ENCODE data around the gene AEBP2.
"Not testable (repeated sequence)": the region's sequence is repeated elsewhere in the genome, so short reads cannot be mapped to it uniquely, and the experiment has no call there.

Gene AEBP2

DNA sequence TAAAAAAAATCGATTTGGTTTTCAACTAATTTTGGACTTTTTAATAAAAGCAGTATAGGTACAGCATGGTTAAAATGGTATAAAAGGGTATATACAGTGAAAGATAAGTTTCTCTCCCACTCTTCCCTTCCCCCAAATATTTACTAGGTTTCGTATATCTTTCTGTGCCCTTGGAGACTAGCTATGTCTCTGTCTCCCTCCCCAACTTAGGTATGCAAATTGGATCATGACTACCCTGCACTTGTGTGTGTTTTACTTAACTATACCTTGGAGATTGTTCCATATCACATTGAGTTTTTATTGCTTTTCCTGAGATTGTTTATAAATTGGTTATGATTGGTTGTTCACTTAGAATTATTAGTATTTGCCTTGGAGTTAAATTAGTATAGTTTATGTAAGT is 19.4 kb downstream of the AEBP2 start:
- FAIRE-seq: no peak

DNA sequence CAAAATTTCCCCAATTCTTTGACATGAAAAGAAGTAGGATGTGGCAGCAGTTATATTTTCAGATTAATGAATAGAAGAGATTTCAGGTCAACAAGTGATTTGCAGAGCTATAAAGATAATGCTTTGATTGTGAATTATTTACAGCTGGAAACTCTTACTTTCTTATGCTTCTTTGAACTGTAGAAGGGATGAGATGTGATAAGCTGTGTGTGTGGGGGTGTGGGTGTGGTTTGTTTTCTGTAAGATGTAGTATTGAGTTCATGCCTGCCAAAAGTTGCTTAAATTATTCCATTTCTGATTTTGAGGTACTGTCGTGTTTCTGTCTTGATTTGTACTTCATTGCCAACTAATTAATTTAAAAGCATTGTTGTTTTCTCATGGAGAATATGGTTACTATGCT is 22.7 kb downstream of the AEBP2 start:
- no peak for FAIRE-seq

DNA sequence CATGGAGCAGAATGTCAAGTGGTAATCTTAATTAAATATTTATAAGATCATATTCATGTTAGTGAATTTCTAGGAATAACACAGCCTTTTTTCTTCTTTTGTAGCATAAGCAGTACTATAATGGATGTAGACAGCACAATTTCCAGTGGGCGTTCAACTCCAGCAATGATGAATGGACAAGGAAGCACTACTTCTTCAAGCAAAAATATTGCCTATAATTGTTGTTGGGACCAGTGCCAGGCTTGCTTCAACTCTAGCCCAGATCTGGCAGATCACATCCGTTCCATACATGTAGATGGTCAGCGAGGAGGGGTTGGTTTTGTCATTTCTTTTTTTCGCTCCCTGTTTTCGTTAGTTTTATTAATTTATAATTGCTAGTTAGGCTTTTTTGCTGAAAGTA is 23.1 kb downstream of the AEBP2 start:
- no peak for FAIRE-seq

GRCh38 chr12:19464192-19464580 is 24.9 kb downstream of the AEBP2 start:
- FAIRE-seq: no peak

DNA sequence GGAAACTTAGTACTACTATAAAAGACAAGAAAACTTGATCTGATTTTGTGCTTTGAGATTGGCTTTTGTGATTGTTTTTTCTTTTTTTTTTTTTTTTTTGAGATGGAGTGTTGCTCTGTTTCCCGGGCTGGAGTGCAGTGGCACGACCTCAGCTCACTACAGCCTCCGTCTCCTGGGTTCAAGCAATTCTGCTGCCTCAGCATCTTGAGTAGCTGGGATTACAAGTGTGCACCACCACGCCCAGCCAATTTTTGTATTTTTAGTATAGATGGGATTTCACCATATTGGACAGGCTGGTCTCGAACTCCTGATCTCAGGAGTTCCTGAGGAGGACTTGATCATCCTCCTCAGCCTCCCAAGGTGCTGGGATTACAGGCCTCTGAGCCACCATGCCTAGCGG is 26.4 kb downstream of the AEBP2 start:
- FAIRE-seq: no peak

- no peak for FAIRE-seq
These were observed 34.9 kb downstream of the AEBP2 start for GRCh38 chr12:19474147-19474546.

DNA sequence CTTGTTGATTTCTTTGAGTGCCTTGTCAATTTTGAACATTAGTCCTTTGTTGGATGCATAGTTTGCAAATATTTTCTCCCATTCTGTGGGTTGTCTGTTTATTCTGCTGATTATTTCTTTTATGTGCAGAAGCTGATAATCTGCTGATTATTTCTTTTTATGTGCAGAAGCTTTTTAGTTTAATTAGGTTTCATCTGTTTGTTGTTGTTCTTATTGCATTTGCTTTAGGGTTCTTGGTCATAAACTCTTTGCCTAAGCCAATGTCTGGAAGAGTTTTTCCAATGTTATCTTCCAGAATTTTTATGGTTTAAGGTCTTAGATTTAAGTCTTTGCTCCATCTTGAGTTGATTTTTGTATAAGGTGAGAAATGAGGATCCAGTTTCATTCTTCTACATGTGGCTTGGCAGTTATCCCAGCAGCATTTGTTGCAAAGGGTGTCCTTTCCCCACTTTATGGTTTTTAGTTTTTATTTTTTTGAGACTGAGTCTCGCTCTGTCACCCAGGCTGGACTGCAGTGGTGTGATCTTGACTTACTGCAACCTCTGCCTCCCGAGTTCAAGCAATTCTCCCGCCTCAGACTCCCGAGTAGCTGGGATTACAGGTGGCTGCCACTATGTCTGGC is 36.7 kb downstream of the AEBP2 start:
- not testable (repeated sequence) for FAIRE-seq

GRCh38 chr12:19477071-19477470 is 37.8 kb downstream of the AEBP2 start:
- FAIRE-seq: no peak

GRCh38 chr12:19480459-19480858 is 41.2 kb downstream of the AEBP2 start:
- FAIRE-seq: no peak

DNA sequence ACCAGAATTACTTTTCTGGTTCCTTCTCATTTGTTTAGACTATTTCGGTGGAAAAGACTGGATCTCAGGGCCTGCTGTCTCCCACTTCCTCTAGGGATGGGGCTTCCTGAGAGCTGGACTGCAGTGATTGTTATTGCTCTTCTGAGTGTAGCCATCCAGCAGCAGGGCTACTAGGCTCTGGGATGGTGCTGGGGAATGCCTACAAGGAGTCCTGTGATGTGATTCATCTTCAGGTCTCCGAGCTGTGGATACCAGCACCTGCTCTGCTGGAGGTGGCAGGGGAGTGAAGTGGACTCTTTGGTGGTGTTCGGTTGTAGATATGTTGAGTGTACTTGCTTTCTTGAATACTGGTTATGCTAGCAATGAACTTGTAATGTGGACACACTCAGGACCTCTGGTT is 42.7 kb downstream of the AEBP2 start:
- FAIRE-seq: no peak

DNA sequence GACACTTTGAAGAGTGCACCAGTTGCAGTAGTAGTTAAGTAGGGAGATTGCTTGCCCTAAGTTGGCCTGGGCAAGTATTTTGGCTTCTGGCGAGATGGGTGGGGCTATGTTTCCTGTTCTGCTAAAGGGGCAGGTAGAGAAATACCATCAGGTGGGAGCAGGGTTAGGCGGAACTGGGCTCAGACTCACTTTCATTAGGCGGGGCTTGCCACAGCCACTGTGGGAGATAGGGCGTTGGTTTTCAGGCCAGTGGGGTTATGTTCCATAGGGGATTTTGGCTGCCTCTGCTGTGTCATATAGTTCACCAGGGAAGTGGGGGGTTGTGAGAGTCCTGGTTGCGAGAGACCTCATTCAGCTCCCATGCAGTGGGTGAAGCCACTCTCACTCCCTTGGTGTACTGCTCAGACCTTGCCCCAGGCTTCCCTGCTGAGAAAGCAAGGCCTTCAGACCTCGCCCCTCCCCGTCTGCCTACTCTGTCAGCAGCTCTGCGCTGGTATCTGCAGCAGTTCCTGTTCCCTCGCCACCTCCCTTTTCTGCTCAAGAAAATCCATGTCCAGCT is 43.3 kb downstream of the AEBP2 start:
- no peak for FAIRE-seq

DNA sequence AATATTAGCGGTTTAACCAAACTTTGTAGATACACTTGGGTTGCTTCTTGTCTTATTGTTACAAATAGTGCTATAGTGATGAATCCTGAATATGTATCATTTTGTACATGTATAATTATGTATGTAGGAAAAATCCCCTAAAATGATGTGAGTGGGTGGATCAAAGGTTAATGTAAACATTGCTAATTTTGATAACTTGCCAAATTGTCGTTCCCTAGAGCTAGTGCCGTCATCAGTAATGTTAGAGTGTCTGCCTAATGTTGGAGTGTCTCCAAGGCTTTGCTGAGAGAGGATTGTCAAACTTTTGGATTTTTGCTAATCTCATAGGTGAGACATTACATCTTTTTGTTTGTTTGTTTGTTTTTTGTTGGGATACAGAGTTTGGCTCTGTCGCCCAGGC is 44.4 kb downstream of the AEBP2 start:
- FAIRE-seq: no peak

DNA sequence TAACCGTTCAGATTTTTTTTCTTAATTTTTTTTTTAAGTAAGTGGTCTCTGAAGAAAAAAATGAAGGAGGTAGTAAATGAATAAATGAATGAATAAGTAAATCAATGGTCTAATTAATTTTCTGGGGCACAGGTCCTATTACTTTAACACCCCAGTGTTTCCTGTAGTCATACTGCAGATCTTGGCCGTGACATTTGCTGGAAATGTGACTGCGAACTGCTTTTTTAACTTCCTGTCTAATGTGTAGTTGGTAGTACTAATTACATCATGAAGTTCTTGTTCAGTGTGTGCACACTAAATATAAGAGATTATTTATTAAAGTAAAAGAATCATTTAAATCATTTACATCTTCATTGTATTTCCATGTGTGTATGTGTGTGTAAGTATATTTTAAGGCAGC is 45.4 kb downstream of the AEBP2 start:
- no peak for FAIRE-seq

DNA sequence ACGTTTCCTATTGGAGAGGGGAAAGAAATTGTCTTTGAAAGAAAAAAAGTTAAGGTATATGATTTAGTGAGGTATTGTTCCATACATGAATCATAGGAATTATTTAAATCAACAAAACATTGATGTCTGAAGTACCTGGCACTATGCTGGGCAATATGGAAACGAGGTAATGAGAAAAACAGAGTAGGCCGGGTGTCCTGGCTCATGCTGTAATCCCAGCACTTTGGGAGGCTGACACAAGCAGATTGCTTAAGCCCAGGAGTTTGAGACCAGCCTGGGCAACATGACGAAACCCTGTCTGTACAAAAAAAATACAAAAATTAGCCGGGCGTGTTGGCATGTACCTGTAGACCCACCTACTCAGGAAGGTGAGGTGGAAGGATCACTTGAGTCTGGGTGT is 45.9 kb downstream of the AEBP2 start:
- FAIRE-seq: no peak

DNA sequence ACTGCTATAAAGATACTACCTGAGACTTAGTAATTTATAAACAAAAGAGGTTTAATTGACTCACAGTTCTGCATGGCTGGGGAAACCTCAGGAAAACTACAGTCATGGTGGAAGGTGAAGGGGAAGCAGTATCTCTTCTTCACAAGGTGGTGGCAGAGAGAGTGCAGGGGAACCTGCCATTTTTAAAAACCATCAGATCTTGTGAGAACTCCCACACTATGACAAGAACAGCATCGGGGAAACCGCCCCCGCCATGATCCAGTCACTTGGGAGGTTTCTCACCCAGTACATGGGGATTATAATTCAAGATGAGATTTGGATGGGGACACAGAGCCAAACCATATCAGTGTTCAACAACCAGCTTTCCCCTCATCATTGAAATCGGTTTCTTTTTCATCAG is 49.9 kb downstream of the AEBP2 start:
- FAIRE-seq: no peak

DNA sequence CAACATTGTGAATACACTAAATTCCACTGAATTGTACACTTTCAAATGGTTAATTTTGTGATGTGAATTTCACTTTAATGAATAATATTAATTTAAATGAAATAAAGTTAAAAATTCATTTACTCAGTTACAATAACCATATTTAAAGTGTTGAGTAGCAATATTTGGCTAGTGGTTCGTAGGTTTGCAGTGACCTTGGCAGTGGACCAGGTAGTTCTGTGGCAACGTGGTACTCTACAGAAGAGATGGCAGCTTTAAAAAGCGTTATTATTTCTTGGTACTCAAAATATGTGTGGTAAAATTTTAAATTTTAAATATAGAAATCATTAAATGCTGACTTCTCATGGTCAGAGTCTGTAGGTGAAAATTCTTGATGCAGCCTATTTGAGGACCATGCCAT is 51.6 kb downstream of the AEBP2 start:
- FAIRE-seq: no peak

GRCh38 chr12:19491863-19492262 is 52.6 kb downstream of the AEBP2 start:
- FAIRE-seq: no peak

- FAIRE-seq: no peak
These were observed 57.1 kb downstream of the AEBP2 start for GRCh38 chr12:19496219-19496878.

- no peak for FAIRE-seq
These were observed 58.8 kb downstream of the AEBP2 start for GRCh38 chr12:19498099-19498498.

GRCh38 chr12:19499030-19499429 is 59.7 kb downstream of the AEBP2 start:
- FAIRE-seq: no peak

DNA sequence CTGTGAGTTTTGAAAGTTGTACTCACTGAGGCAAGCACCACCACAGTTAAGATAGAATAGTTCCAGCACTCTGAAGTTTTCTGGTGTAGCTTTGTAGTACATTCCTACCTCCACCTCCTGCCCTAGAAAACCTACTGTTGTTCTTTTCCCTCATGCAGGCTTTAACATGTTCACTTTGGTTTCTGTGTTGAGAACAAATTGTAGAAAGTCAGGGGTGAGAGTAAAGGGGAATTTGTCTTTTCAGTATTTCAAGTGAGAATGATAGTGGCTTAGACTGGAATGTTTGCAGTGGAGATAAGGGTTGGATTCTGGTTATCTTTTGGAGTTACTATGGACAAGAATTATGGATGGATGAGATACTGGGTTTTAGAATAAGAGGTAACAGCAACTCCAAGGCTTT is 67.2 kb downstream of the AEBP2 start:
- no peak for FAIRE-seq

- no peak for FAIRE-seq
These were observed 68.5 kb downstream of the AEBP2 start for GRCh38 chr12:19507823-19508222.

DNA sequence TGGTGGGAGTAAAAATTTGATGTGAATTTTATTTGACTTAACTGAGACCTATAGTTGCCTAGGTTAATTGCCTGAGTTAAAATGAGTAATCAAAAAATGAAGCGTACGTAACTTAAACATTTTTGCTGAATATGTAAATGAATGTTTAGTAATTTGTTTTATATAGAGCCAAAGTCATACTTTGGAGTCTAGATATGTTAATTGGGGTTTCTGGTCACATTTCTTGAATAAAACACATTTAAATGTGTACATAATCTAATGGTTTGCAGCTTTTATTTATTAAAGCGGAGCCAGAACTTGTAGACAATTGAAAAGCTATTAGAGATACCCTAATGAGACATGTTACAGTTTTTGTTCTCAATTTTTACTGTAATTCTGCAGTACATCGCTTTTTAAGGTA is 71.2 kb downstream of the AEBP2 start:
- no peak for FAIRE-seq

- FAIRE-seq: no peak
These were observed 75.9 kb downstream of the AEBP2 start for GRCh38 chr12:19515179-19515578.

DNA sequence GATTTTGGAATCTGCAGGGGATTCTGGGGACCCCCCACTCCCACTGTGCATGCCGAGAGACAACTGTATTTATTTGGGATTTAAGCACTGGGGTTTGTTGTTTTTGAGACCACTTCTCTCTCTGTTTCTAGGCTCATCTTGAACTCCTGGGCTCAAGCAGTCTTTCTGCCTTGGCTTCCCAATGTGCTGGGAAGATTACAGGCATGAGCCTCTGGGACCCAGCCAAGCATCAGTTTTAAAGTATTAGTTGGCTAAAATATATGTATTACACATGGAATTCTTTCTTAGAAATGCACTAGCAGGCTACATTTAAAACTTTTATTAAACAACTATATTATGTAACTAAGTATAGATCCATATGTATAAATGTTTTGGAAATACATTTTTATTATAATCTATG is 78.3 kb downstream of the AEBP2 start:
- FAIRE-seq: no peak

Measured in TTC549 (cell line).